ENCODE results near the gene KIF17. TPM values are rescaled to one million over a fixed set of nuclear protein-coding genes. Genes with fewer than 3 reads are reported as not detected.
A peak's percentile ranks its signal among the peaks of the same experiment; 100 is the strongest.

The KIF17 gene
- polyA plus RNA-seq, 1 of the 3 experiments (the other 2 are of a cell fraction): 4.3 TPM

DNA sequence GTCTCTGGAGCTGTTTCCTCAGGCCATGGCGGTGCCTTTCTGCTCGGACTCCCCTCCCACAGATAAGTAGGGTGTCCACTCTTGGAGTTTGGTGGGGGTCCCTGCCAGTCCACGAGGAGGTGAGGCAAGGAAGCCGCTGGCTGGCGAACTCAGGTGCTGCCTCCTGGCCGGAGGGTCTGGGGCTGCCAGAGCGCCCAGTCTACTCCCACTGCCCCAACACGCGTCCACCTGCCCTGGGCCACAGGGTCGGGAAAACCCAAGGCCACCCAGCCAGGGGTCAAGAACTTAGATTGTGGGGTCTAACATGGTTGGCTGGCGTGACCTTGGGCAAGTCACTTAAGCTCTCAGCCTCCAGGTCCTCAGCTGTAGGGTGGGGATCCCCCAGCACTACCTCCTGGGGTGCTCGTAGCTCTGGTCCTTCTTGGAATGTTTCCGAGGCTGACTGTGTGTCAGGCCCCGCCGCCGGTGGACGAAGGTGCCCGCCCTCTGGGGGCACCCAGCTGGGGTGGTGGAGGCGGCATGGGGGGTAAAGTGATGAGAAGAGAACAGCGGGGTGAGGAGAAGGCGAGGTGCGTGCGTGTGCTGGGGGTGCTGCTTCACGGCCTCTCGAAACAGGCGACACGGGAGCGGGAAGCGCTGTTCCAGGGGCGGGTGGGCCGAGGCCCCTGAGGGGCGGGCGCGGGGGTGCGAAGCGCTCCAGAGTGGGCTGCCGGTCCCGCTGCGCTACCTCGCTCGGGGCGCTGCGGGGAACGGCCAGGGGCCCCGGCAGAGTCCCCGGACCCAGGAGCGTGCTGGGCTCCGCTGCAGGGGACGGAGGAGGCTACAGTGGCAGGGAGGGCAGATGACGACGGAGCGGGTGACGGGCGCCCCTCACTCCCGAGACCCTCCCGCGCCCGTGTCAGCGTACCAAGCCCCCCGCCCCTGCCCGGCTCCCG lies 13.5 kb upstream of the KIF17 start:
- Histone ChIP-seq H4K20me1 (ENCODE audit: insufficient read depth) (no peaks in the 10 kb centered on the region), H3K4me1 (ENCODE audit: control insufficient read depth in 1 of 2, insufficient read depth in 2 of 2, low read depth in 1 of 2, low read length in 1 of 2) (peaks cover 7 to 17% of the 10 kb centered on the region in 2 experiments; a peak in 2 of 4 replicates), H3K9me3 (no peaks in the 10 kb centered on the region), H3K4me3 (ENCODE audit: low read depth in 2 of 2, low read length in 1 of 2) (peak overlapping the region; percentile 57 to 68), H3K9me2 (no peaks in the 10 kb centered on the region), H3K27ac (ENCODE audit: low read depth in 2 of 2, low read length in 1 of 2) (no peak overlapping the region), H3K27me3 (ENCODE audit: insufficient read depth) (no peaks in the 10 kb centered on the region), H3K9ac (0 out of 2 replicates have a peak overlapping the region, but pooled peaks have one; percentile 27), H3K4me2 (peak overlapping the region; percentile 96; the same call in 1 of the 2 replicates), H2AFZ (ENCODE audit: low read depth) (no peak overlapping the region), H3K79me2 (ENCODE audit: insufficient read depth) (no peaks in the 10 kb centered on the region; the same call in 1 of the 2 replicates), H3F3A (replicated peaks; ENCODE audit: insufficient read depth) (peaks cover 21% of the 10 kb centered on the region), H3K36me3 (replicated peaks in 1 of 2; ENCODE audit: control insufficient read depth in 1 of 2, insufficient read depth in 2 of 2, low read length in 1 of 2) (peaks cover 0 to 8% of the 10 kb centered on the region in 2 experiments)
- 17% methylated on average over 28 of the region's 62 CpGs for WGBS (ENCODE audit: low lambda C conversion rate)
- DNase-seq: peak; percentile 69
- ChIA-PET CTCF (interaction anchor here (0.6 to 2.0 kb wide), 6 partner anchors 14 to 602 kb away, joined by 3 to 11 read pairs (median 4); partner anchors contain the start of gene KIF17), POLR2A (no interaction called here)
- TF ChIP-seq POLR2AphosphoS5 (IDR thresholded peaks at IDR 0.05; ENCODE audit: low read depth, low read length) (no peak), MXI1 (IDR thresholded peaks at IDR 0.05; ENCODE audit: low read depth, low read length) (no peak), TAF1 (IDR thresholded peaks at IDR 0.05; ENCODE audit: borderline replicate concordance, low read depth, low read length) (no peak), SMC3 (IDR thresholded peaks at IDR 0.05; ENCODE audit: low read depth, low read length) (no peak), TEAD4 (IDR thresholded peaks at IDR 0.05; ENCODE audit: borderline replicate concordance, insufficient read depth) (no peak), RCOR1 (IDR thresholded peaks at IDR 0.05; ENCODE audit: low read length) (no peak), YY1 (IDR thresholded peaks at IDR 0.05; ENCODE audit: low read depth) (no peak), GABPA (IDR thresholded peaks at IDR 0.05; ENCODE audit: low read depth) (no peak), USF1 (IDR thresholded peaks at IDR 0.05; ENCODE audit: borderline replicate concordance, low read depth) (no peak), TCF12 (IDR thresholded peaks at IDR 0.05) (no peak), FOXJ3 (CRISPR knock-in tag; IDR thresholded peaks at IDR 0.05) (no peak)
- TF ChIP-seq, protein P1, sequence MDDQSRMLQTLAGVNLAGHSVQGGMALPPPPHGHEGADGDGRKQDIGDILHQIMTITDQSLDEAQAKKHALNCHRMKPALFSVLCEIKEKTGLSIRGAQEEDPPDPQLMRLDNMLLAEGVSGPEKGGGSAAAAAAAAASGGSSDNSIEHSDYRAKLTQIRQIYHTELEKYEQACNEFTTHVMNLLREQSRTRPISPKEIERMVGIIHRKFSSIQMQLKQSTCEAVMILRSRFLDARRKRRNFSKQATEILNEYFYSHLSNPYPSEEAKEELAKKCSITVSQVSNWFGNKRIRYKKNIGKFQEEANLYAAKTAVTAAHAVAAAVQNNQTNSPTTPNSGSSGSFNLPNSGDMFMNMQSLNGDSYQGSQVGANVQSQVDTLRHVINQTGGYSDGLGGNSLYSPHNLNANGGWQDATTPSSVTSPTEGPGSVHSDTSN (IDR thresholded peaks at IDR 0.05): no peak
- TF ChIP-seq, protein P2, sequence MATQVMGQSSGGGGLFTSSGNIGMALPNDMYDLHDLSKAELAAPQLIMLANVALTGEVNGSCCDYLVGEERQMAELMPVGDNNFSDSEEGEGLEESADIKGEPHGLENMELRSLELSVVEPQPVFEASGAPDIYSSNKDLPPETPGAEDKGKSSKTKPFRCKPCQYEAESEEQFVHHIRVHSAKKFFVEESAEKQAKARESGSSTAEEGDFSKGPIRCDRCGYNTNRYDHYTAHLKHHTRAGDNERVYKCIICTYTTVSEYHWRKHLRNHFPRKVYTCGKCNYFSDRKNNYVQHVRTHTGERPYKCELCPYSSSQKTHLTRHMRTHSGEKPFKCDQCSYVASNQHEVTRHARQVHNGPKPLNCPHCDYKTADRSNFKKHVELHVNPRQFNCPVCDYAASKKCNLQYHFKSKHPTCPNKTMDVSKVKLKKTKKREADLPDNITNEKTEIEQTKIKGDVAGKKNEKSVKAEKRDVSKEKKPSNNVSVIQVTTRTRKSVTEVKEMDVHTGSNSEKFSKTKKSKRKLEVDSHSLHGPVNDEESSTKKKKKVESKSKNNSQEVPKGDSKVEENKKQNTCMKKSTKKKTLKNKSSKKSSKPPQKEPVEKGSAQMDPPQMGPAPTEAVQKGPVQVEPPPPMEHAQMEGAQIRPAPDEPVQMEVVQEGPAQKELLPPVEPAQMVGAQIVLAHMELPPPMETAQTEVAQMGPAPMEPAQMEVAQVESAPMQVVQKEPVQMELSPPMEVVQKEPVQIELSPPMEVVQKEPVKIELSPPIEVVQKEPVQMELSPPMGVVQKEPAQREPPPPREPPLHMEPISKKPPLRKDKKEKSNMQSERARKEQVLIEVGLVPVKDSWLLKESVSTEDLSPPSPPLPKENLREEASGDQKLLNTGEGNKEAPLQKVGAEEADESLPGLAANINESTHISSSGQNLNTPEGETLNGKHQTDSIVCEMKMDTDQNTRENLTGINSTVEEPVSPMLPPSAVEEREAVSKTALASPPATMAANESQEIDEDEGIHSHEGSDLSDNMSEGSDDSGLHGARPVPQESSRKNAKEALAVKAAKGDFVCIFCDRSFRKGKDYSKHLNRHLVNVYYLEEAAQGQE (IDR thresholded peaks at IDR 0.05; ENCODE audit: low read depth, low read length): no peak

Data from SK-N-SH (cell line).